DND-41 (cell line): ENCODE measurements around the gene CCDC68.

Experiments used
- ATAC-seq: fragments of 200-7000 bp; cut with Tn5 transposase; 3 replicates; pipeline ENCODE4 v1.9.1; 2021; ENCODE audit warnings: low read depth; ENCODE audit not compliant: insufficient read depth
- DNase-seq: peaks from one replicate; pipeline ENCODE4 v3.0.0-alpha.2; 2020
- H2AFZ ChIP-seq: 2 replicates; pipeline ENCODE4 v1.6.0; 2012; ENCODE audit warnings: low read depth, low read length
- H3K27ac ChIP-seq: 2 replicates; pipeline ENCODE4 v1.5.1; 2012; ENCODE audit warnings: low read length, inconsistent platforms
- H3K27me3 ChIP-seq: fragments of 200-600 bp; sonication (generic); 2 replicates; pipeline ENCODE4 v1.6.0; 2012; ENCODE audit warnings: low read length, mild to moderate bottlenecking, inconsistent platforms; ENCODE audit not compliant: insufficient read depth, poor library complexity
- H3K36me3 ChIP-seq: 2 replicates; pipeline ENCODE4 v1.5.1; 2012; ENCODE audit warnings: low read length, inconsistent platforms; ENCODE audit not compliant: insufficient read depth
- H3K4me1 ChIP-seq: 2 replicates; pipeline ENCODE4 v1.5.1; 2012; ENCODE audit warnings: mild to moderate bottlenecking, low read length; ENCODE audit not compliant: insufficient read depth
- H3K4me2 ChIP-seq: 2 replicates; pipeline ENCODE4 v1.6.0; 2012; ENCODE audit warnings: mild to moderate bottlenecking, moderate library complexity, low read length, inconsistent platforms; ENCODE audit not compliant: insufficient read depth
- H3K4me3 ChIP-seq, 2 experiments: fragments of 200-600 bp in 1 of 2; shearing (Covaris generic) in 1 of 2; 2 replicates each; pipeline ENCODE4 v1.5.1; 2012 to 2016; ENCODE audit warnings: inconsistent platforms in 2 of 2, low read length in 2 of 2, mild to moderate bottlenecking in 2 of 2, low read depth in 1 of 2, moderate library complexity in 1 of 2
- H3K79me2 ChIP-seq: 2 replicates; pipeline ENCODE4 v1.6.0; 2012; ENCODE audit warnings: low read length, inconsistent platforms; ENCODE audit not compliant: insufficient read depth
- H3K9ac ChIP-seq: 2 replicates; pipeline ENCODE4 v1.6.0; 2012; ENCODE audit warnings: low read depth, mild to moderate bottlenecking, inconsistent platforms, low read length, moderate library complexity
- H3K9me3 ChIP-seq: 2 replicates; pipeline ENCODE4 v1.5.1; 2012; ENCODE audit warnings: low read length, moderate library complexity, mild to moderate bottlenecking, inconsistent platforms; ENCODE audit not compliant: insufficient read depth, severe bottlenecking
- H4K20me1 ChIP-seq: 2 replicates; pipeline ENCODE4 v1.6.0; 2012; ENCODE audit warnings: low read length; ENCODE audit not compliant: insufficient read depth
- CTCF ChIP-seq: IDR thresholded peaks from 2 replicates; pipeline ENCODE4 v1.5.1; 2012; ENCODE audit warnings: borderline replicate concordance, low read length, moderate library complexity, mild to moderate bottlenecking; ENCODE audit not compliant: poor library complexity, severe bottlenecking; ENCODE audit errors: extremely low read depth
- EZH2 ChIP-seq: IDR thresholded peaks from 3 replicates; pipeline ENCODE4 v1.6.1; 2012; ENCODE audit warnings: borderline replicate concordance, low read depth, mild to moderate bottlenecking, moderate library complexity, low read length, inconsistent platforms; ENCODE audit not compliant: severe bottlenecking

CCDC68 gene

GRCh38 chr18:54995421-54996143 lies 36.3 kb upstream of the CCDC68 start:
- Histone ChIP-seq H3K27me3 (no peaks in the 10 kb centered on the region), H3K9me3 (no peaks in the 10 kb centered on the region), H3K4me2 (no peak overlapping the region), H2AFZ (no peak overlapping the region), H3K4me3 (no peak overlapping the region), H3K36me3 (no peaks in the 10 kb centered on the region), H3K4me1 (no peaks in the 10 kb centered on the region), H4K20me1 (no peaks in the 10 kb centered on the region), H3K9ac (no peak overlapping the region), H3K79me2 (no peaks in the 10 kb centered on the region), H3K27ac (no peak overlapping the region)
- TF ChIP-seq CTCF = no peak
- no peak for TF ChIP-seq EZH2
- no peak for ATAC-seq
- DNase-seq = no peak

GRCh38 chr18:54991981-54992380 lies 32.7 kb upstream of the CCDC68 start:
- ATAC-seq = no peak
- H3K4me1 ChIP-seq = no peaks in the 10 kb centered on the region
- H3K9me3 ChIP-seq = no peaks in the 10 kb centered on the region
- H3K9ac ChIP-seq = no peak overlapping the region
- no peak for DNase-seq
- no peak overlapping the region for H3K4me3 ChIP-seq
- no peaks in the 10 kb centered on the region for H3K27me3 ChIP-seq
- no peaks in the 10 kb centered on the region for H3K79me2 ChIP-seq
- no peaks in the 10 kb centered on the region for H3K36me3 ChIP-seq
- TF ChIP-seq EZH2 = no peak
- no peak for TF ChIP-seq CTCF
- H3K27ac ChIP-seq = no peak overlapping the region
- no peak overlapping the region for H2AFZ ChIP-seq
- no peaks in the 10 kb centered on the region for H4K20me1 ChIP-seq
- no peak overlapping the region for H3K4me2 ChIP-seq

GRCh38 chr18:54984908-54985307 lies 25.6 kb upstream of the CCDC68 start:
- DNase-seq (no peak), ATAC-seq (no peak)
- Histone ChIP-seq H3K4me3 (no peak overlapping the region), H3K79me2 (no peaks in the 10 kb centered on the region), H3K9ac (no peak overlapping the region), H3K27me3 (no peaks in the 10 kb centered on the region), H3K4me2 (no peak overlapping the region), H3K36me3 (no peaks in the 10 kb centered on the region), H3K9me3 (no peaks in the 10 kb centered on the region), H3K27ac (no peak overlapping the region), H3K4me1 (no peaks in the 10 kb centered on the region), H2AFZ (no peak overlapping the region), H4K20me1 (no peaks in the 10 kb centered on the region)
- TF ChIP-seq CTCF = no peak
- TF ChIP-seq EZH2 = no peak

GRCh38 chr18:54983791-54984190 lies 24.5 kb upstream of the CCDC68 start:
- ATAC-seq = no peak
- no peak overlapping the region for H2AFZ ChIP-seq
- no peaks in the 10 kb centered on the region for H3K36me3 ChIP-seq
- no peaks in the 10 kb centered on the region for H3K9me3 ChIP-seq
- H3K27ac ChIP-seq = no peak overlapping the region
- no peak for DNase-seq
- no peaks in the 10 kb centered on the region for H3K4me1 ChIP-seq
- no peaks in the 10 kb centered on the region for H4K20me1 ChIP-seq
- no peak overlapping the region for H3K9ac ChIP-seq
- H3K4me2 ChIP-seq = no peak overlapping the region
- H3K27me3 ChIP-seq = no peaks in the 10 kb centered on the region
- TF ChIP-seq EZH2 (no peak), CTCF (no peak)
- H3K4me3 ChIP-seq = no peak overlapping the region
- no peaks in the 10 kb centered on the region for H3K79me2 ChIP-seq
